Heart right ventricle (tissue), 16 donors: Measurements from ENCODE around the gene RRP1. TPM values are rescaled to one million over a fixed set of nuclear protein-coding genes. Genes with fewer than 3 reads are reported as not detected.

Experiments used
- ATAC-seq, 8 donors: fragments of 200-7000 bp; cut with Tn5 transposase; one replicate each; pipeline ENCODE4 v1.9.1; 2020; ENCODE audit warnings: mild to moderate bottlenecking in 8 of 8, moderate library complexity in 8 of 8, moderate number of reproducible peaks in 1 of 8
- DNase-seq, 2 donors: peaks; one replicate each; pipeline ENCODE4 v3.0.0-alpha.2; 2020
- H3K27ac ChIP-seq, 10 donors: fragments of 200-600 bp; sonication (generic) in 2 of 10; one replicate each; pipeline versions ENCODE4 v1.5.0 to v1.8.0; 2020 to 2022; ENCODE audit warnings: mild to moderate bottlenecking in 3 of 10
- H3K27me3 ChIP-seq, 7 donors: fragments of 200-600 bp; one replicate each; pipeline ENCODE4 v1.8.0; 2021 to 2022; ENCODE audit warnings: mild to moderate bottlenecking in 2 of 7
- H3K36me3 ChIP-seq, 9 donors: fragments of 200-600 bp; sonication (generic) in 1 of 9; one replicate each; pipeline versions ENCODE4 v1.5.0 to v1.8.0; 2020 to 2022; ENCODE audit warnings: mild to moderate bottlenecking in 2 of 9
- H3K4me1 ChIP-seq, 9 donors: fragments of 200-600 bp; sonication (generic) in 1 of 9; one replicate each; pipeline versions ENCODE4 v1.5.0 to v1.8.0; 2020 to 2022; ENCODE audit warnings: mild to moderate bottlenecking in 4 of 9
- H3K4me3 ChIP-seq, 10 donors: fragments of 200-600 bp; sonication (generic) in 2 of 10; one replicate each; pipeline versions ENCODE4 v1.5.0 to v1.8.0; 2020 to 2022; ENCODE audit warnings: mild to moderate bottlenecking in 7 of 10, moderate library complexity in 2 of 10
- H3K9me3 ChIP-seq, 11 donors: fragments of 200-600 bp in 10 of 11; sonication (generic) in 2 of 11; one replicate each; pipeline versions ENCODE4 v1.5.0 to v1.8.0; 2013 to 2022; ENCODE audit warnings: mild to moderate bottlenecking in 2 of 11, control low read depth in 1 of 11, moderate library complexity in 1 of 11
- WGBS, 2 donors: extraction: QIAGEN DNeasy Blood & Tissue Kit; methylation state at CpG; one replicate each; pipeline ENCODE4 v1.1.7; 2013; ENCODE audit warnings: inconsistent platforms in 1 of 2; 5-methylcytosine and 5-hydroxymethylcytosine counted together
- intact Hi-C, 10 donors: fragments of 100-400 bp; cut with DNase I; formaldehyde crosslinking; loops; one replicate each; pipeline versions ENCODE4 v1.11.1 to v1.14.2; 2022
- polyA plus RNA-seq, 2 donors: library from polyadenylated mRNA; stranded (reverse); fragments of 200-250 nt; gene quantifications; one replicate each; pipeline ENCODE4 v1.2.3, GENCODE V29; 2013
- total RNA-seq, 10 donors: library from RNA; stranded (reverse); fragmentation: NEBNext Ultra II Directional in 3 of 10; extraction: Animal tissue kit (Norgen Biotek cat#: 25700) in 3 of 10; gene quantifications; one replicate each; pipeline versions ENCODE4 v1.2.1 to v1.2.4, GENCODE V29; 2021 to 2023
- TF ChIP-seq, protein P1 (sequence below), 9 donors: fragments of 200-600 bp; sonication (generic) in 2 of 9; IDR thresholded peaks; one replicate each; pipeline versions ENCODE4 v1.5.0 to v1.8.0; 2021 to 2022; ENCODE audit warnings: antibody characterized with exemption in 9 of 9, mild to moderate bottlenecking in 5 of 9, moderate library complexity in 1 of 9
- donor health status: Arrhythmogenic right ventricular cardiomyopathy.
- donor health status: ischemic (EF 13 %, LVEDD 7.1; RV severe dilation, severe dysfunction).
- donor health status: healthy with polysubstance abuse.
- donor health status: DM: no; HTN: yes; CAD: no.
- donor health status: DM: no; HTN: no; CAD: no.
- donor health status: ischemic (EF 25% LVEDD 6.9; RV normal size, moderate dysfunction).
- donor health status: ischemic (EF 25% LVEDD 5.7; RV mildly dilated, moderate dysfunction).
- donor health status: healthy.
- donor health status: DM: yes; HTN: yes; CAD: no.
- donor health status: Ischemic cardiomyopathy.
- donor health status: ischemic (EF 35%, LVEDD 5.7; RV mildly dilated, moderate dysfunction).
- donor health status: nonischemic (EF 11% LVEDD 7.7; RV severe dilation, severe dysfunction).
- donor health status: DM: yes; HTN: yes; CAD: no.
- donor health status: PGD.
- donor health status: ischemic (EF 29% LVEDD 5.4; RV normal size, mild dysfunction).
- donor health status: nonischemic (EF 23%, LVEDD 6.1; RV moderate dilation, normal function).

RRP1 gene
- total and polyA plus RNA-seq, 12 donors, result 6.3 to 13.9 (median 9.3) TPM

DNA sequence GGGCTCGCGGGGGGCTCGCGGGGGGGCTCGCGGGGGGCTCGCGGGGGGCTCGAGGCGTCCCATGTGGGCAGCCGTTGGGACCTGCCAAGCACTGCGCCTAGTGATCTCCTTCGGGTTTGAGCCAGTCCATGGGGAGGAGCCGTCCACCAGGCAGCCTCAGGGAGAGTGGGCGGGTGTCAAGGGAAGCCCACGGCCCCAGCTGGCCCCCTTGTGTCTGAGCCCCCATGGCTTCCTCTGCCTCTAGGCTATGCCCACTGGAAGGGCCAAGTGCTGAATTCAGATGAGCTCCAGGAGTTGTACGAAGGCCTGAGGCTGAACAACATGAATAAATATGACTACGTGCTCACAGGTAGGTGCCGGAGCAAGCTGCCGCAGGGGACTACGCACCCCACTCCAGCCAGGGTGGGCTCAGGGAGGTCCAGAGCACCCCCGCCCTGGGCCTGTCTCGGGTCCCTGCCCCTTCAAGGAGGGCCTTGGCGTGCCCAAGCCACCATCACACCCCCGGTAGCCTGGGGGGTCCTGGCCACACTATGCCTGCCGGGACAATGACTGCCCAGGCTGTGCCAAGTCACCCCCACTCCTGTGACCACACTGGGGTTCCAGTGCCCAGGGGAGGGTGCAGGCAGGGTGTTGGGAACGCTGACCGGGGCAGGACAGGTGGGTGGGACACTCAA lies 47.8 kb upstream of the RRP1 start:
- 64 to 81% methylated on average over 18 to 28 of the region's 28 CpGs for WGBS, 2 donors
- Histone ChIP-seq H3K4me3 (no peak overlapping the region), H3K9me3 (no peaks in the 10 kb centered on the region), H3K4me1 (peaks cover 0 to 5% (median 0%) of the 10 kb centered on the region in 9 donors), H3K27ac (no peak overlapping the region), H3K36me3 (peaks cover 0 to 69% (median 22%) of the 10 kb centered on the region in 9 donors), H3K27me3 (no peaks in the 10 kb centered on the region)
- ATAC-seq, result no peak
- intact Hi-C loops, result loop anchor here in 2 of 10 donors (5.0 to 10.0 kb wide), 3 partner anchors 51 to 63 kb away; no protein-coding TSS in a partner anchor
- TF ChIP-seq, protein P1, sequence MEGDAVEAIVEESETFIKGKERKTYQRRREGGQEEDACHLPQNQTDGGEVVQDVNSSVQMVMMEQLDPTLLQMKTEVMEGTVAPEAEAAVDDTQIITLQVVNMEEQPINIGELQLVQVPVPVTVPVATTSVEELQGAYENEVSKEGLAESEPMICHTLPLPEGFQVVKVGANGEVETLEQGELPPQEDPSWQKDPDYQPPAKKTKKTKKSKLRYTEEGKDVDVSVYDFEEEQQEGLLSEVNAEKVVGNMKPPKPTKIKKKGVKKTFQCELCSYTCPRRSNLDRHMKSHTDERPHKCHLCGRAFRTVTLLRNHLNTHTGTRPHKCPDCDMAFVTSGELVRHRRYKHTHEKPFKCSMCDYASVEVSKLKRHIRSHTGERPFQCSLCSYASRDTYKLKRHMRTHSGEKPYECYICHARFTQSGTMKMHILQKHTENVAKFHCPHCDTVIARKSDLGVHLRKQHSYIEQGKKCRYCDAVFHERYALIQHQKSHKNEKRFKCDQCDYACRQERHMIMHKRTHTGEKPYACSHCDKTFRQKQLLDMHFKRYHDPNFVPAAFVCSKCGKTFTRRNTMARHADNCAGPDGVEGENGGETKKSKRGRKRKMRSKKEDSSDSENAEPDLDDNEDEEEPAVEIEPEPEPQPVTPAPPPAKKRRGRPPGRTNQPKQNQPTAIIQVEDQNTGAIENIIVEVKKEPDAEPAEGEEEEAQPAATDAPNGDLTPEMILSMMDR (IDR thresholded peaks at IDR 0.05), result no peak
- no peak for DNase-seq

DNA sequence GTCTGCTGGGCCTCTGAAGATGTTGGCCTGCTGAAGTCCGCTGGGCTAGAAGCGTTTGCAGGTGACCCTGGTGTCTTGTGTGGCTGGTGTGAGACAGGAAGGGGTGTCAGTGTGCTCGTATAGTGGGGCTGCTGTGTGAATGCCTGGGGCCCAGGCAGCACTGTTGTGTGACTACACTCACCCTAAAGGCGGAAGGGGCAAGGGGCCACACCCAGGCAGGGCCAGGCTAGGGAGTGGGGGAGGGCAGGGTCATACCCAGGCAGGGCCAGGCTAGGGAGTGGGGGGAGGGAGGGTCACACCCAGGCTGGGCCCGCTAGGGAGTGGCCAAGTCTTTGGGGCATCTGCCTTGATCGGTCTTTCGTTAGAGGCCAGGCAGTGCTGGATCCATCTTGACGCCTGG lies 45.4 kb upstream of the RRP1 start:
- intact Hi-C loops, result loop anchor here in 2 of 10 donors (5.0 to 10.0 kb wide), 3 partner anchors 48 to 61 kb away; no protein-coding TSS in a partner anchor
- no peak overlapping the region for H3K27ac ChIP-seq
- TF ChIP-seq, protein P1 (IDR thresholded peaks at IDR 0.05), result no peak
- H3K27me3 ChIP-seq, result no peaks in the 10 kb centered on the region
- no peak for DNase-seq
- 97% methylated on average over 8 of the region's 8 CpGs for WGBS, 2 donors
- H3K4me1 ChIP-seq, result peaks cover 0 to 5% (median 0%) of the 10 kb centered on the region in 9 donors
- H3K9me3 ChIP-seq, result no peaks in the 10 kb centered on the region
- no peak for ATAC-seq
- H3K4me3 ChIP-seq, result no peak overlapping the region
- H3K36me3 ChIP-seq, result peaks cover 0 to 71% (median 22%) of the 10 kb centered on the region in 9 donors

DNA sequence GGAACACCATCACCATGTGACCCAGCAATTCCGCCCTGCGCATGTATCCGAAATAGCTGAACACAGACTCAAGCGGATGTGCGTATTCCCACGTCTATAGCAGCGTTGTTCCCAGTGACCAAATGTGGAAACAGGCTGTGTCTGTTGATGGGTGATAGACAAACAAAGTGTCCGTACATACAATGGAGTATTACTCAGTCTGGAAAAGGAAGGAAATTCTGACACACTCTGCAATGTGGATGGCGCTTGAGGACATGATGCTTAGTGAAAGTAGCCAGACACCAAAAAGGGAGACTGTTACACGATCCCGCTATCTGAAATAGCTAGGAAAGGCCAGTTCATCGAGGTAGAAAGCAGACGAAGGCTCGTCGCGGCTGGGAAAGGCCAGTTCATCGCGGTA lies 44.7 kb upstream of the RRP1 start:
- Histone ChIP-seq H3K27ac (no peak overlapping the region), H3K27me3 (no peaks in the 10 kb centered on the region), H3K36me3 (peaks cover 0 to 79% (median 22%) of the 10 kb centered on the region in 9 donors), H3K4me3 (no peak overlapping the region), H3K4me1 (peaks cover 0 to 5% (median 0%) of the 10 kb centered on the region in 9 donors), H3K9me3 (no peaks in the 10 kb centered on the region)
- intact Hi-C loops, result loop anchor here in 2 of 10 donors (5.0 to 10.0 kb wide), 3 partner anchors 48 to 60 kb away; no protein-coding TSS in a partner anchor
- TF ChIP-seq, protein P1 (IDR thresholded peaks at IDR 0.05), result no peak
- ATAC-seq (no peak), DNase-seq (no peak)
- 97% methylated on average over 18 of the region's 18 CpGs for WGBS, 2 donors

DNA sequence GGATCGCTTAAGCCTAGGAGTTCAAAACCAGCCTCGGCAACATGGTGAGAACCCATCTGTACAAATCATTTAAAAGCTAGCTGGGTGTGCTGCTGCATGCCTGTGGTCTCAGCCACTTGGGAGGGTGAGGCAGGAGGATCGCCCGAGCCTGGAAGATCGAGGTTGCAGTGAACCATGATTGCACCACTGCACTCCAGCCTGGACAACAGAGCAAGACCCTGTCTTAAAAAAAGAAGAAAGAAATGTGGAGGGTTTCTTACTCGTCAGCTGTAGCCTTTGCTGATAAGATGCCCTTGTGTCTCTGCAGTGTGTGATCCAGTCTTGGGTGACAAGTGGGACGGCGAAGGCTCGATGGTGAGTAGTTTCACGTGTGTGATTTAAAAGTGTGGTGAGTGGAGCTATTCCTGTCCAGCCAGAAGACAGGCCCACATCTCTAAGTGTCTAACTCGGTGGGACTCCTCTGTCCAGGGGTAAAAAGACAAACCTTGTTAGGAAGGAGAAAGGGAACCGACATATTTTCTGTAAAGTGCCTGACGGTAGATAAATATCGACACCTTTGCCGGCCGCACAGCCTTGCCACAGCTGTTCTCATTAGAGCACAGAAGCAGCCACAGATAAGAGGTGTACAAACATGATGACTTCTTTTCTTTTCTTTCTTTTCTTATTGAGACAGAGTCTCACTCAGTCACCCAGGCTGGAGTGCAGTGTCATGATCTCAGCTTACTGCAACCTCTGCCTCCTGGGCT lies 43.4 kb upstream of the RRP1 start:
- 67 to 86% methylated on average over 16 of the region's 16 CpGs for WGBS, 2 donors
- Histone ChIP-seq H3K27ac (no peak overlapping the region), H3K36me3 (peaks cover 0 to 91% (median 22%) of the 10 kb centered on the region in 9 donors), H3K9me3 (no peaks in the 10 kb centered on the region), H3K27me3 (no peaks in the 10 kb centered on the region), H3K4me1 (peaks cover 0 to 5% (median 0%) of the 10 kb centered on the region in 9 donors), H3K4me3 (no peak overlapping the region)
- no peak for DNase-seq
- intact Hi-C loops, result loop anchor here in 2 of 10 donors (10.0 kb wide), 2 partner anchors 59 to 61 kb away; no protein-coding TSS in a partner anchor
- no peak for ATAC-seq
- TF ChIP-seq, protein P1 (IDR thresholded peaks at IDR 0.05), result no peak
